GM19395 (cell line): Measurements from ENCODE around the gene CFI.

ENCODE experiments used
- ATAC-seq: cut with Tn5 transposase; IDR thresholded peaks from one replicate; pipeline ENCODE4 v1.9.1; 2021; ENCODE audit warnings: mild to moderate bottlenecking, moderate library complexity; ENCODE audit not compliant: unreplicated experiment

CFI gene

DNA sequence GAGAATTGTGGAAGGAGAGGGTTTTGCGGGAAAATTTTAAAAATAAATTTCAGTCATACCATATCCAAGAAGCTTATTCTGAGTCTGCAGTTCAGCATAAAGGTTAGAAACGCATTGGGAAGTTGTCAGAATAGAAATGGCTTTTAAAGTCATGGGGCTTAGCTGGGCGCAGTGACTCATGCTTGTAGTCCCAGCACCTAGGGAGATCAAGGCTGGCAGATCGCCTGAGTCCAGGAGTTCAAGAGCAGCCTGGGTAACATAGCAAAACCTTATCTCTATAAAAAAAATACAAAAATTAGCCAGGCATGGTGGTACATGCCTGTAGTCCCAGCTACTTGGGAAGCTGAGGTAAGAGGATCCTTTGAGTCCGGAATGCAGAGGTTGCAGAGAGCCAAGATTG lies 68.1 kb downstream of the CFI start:
- ATAC-seq = no peak

DNA sequence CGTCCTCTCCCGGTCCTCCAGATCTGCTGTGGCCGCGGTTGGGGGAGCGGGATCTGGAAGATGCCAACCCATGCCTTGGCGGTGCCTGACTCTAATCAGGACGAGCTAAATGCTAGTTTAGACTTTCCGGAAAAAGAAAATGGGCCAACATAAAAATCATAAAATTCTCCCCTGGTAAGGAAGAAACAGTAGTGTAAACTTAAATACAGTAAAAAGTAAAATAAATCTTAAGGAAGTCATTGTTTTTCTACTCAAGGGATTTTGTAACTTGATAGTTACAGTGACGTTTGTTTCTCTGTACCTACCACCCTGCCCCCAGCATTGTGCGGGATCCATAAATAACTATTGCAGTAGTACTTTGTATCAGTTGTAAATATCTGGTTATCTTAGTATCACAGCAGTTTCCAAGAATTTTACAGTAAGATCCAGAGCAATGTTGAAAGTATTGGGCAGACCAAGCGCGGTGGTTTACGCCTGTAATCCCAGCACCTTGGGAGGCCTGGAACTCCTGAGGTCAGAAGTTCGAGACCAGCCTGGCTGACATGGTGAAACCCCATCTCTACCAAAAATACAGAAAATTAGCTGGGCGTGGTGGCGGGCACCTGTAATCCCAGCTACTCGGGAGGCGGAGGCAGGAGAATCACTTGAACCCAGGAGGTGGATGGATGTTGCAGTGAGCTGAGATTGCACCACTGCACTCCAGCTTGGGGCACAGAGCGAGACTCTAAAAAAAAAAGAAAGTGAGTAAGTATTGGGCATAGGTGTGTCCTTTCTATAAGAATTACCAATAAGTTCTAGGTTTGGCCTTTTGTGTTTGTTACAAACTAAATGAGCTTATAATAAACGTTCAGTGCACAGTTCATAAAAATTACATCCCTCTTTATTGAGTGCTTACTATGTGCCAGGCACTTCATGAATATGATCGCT lies 70.9 kb downstream of the CFI start:
- no peak for ATAC-seq

GRCh38 chr4:109729718-109730618 lies 71.8 kb downstream of the CFI start, which contains the start of gene PLA2G12A:
TSS of gene PLA2G12A (minus strand) at chr4:109730070. CDS start at chr4:109729809, 261 bp downstream.
- peak; percentile 83 for ATAC-seq

DNA sequence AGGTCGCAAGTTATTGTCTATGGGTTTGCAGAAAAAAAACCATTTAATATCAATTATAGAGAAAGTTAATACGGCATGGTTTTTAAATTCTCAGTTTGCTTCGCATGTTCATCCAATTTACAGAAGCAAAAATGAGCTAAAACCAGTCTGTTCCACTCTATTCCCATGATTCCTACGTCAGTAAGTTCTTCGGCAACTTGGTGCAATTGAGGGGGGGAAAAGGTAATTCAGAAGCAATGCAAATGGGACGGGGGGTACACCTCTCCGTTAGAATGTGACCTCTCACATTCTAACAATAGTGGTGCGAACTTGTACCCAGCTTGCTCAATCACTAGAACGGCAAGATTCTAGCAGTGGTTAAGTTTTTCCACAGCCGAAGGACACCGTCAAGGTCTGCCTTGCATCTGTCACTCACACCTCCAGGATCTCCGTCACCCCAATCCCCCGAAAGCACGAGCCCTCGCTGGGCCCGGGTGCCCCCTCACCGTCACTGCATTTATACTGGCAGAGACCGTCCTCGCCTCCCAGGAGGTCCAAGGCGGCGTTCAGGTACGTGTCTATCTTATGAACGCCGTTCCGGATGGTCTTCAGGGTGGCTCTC lies 72.6 kb downstream of the CFI start:
- no peak for ATAC-seq

DNA sequence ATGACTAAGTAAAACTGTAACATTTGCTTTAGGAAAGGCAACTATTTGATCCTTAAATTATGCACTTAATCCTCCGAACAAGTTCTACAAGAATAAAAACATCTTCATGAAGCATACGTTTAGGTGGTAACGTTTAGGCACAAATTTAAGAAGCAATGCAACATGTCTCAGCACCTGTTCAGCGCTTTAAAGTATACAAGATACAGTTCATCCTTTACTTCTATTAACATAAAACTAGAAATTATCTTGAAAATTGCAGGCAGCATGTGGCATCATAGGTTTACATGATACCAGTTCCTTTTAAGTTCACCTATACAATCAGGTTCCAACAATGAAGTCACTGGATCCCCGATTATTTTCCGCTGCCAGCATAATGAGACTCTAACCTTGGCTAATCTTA lies 73.4 kb downstream of the CFI start:
- no peak for ATAC-seq

GRCh38 chr4:109723110-109723509 lies 78.7 kb downstream of the CFI start:
- no peak for ATAC-seq

- no peak for ATAC-seq
These were observed 79.4 kb downstream of the CFI start for GRCh38 chr4:109722357-109722756.

GRCh38 chr4:109721033-109721432 lies 80.8 kb downstream of the CFI start:
- no peak for ATAC-seq

- no peak for ATAC-seq
These were observed 82.2 kb downstream of the CFI start for GRCh38 chr4:109719604-109720003.

DNA sequence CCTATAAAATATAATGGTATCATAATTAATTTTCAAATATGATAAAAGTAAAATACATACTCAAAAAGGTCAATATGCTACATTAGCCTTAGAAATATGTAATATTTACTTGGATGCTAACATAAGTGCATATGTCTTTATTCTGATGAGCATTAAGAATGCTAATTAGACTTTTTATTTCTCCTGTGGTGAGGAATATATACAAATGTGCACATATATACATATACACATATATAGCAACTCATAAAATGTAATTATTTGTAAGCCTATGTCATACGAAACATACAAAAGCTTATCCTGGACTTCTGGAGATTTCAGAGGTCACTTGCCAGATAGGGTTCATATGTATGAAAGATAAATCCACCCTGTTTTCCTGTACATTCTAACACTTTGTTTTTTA lies 83.0 kb downstream of the CFI start:
- no peak for ATAC-seq

DNA sequence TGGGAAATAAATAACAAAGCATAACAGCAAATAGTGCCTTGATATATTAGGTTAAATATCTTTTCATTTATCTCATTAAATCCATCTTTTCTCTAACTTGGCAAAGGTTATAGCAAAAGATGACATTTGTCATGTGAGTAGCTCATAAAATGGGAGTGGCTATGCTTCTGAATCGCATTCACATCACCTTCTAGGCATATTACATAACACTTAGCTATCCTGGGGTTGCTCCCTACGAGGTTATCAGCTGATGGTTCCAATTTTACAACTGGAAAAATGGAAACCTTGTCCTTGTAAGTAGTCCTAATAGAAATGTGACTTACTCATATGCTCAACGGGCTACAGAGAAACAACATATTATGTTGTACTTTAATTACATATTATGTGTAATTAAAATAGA lies 88.3 kb downstream of the CFI start:
- ATAC-seq = no peak

DNA sequence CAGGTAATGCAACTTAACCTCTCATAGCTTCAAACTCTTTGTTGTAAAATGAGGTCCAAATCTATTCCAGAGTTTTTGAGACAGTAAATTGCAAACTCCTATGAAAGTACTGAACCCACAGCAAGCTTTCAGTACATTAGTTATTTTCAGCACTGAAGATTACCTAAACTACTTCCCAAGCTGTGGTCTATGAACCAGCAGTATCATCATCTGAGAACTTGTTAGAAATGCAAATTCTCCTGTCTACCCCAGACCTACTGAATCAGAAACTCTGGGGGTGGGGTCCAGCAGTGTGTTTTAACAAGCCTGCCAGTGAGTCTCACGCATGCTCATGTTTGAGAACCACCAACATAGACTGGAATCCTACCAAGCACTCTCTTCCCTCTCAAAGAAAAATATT lies 92.8 kb downstream of the CFI start:
- ATAC-seq = peak; percentile 98

DNA sequence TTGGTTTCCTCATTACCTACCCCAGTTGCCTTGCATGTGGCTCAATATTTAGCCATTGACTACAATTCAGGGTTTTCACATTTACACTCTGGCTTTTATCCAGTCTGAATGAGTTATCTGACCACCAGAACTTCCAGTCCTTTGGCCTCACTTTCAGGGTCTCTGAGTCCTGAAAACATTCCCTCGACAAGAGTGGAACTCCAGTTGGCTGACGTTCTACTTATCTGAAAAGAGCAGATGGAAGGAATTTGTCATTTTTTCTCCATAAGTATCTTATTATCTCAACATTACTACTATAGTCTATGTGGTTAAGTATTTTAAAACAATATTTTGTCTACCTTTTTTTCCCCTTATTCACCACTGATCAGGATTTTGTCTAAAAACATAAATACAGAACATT lies 93.4 kb downstream of the CFI start:
- no peak for ATAC-seq

- ATAC-seq = no peak
These were observed 98.0 kb downstream of the CFI start for GRCh38 chr4:109703664-109704361.

- ATAC-seq = peak; percentile 71
These were observed 98.7 kb downstream of the CFI start, which contains the start of gene CASP6 for GRCh38 chr4:109702950-109703663. TSS of gene CASP6 (minus strand) at chr4:109703445. CDS start at chr4:109703395, 50 bp downstream.

DNA sequence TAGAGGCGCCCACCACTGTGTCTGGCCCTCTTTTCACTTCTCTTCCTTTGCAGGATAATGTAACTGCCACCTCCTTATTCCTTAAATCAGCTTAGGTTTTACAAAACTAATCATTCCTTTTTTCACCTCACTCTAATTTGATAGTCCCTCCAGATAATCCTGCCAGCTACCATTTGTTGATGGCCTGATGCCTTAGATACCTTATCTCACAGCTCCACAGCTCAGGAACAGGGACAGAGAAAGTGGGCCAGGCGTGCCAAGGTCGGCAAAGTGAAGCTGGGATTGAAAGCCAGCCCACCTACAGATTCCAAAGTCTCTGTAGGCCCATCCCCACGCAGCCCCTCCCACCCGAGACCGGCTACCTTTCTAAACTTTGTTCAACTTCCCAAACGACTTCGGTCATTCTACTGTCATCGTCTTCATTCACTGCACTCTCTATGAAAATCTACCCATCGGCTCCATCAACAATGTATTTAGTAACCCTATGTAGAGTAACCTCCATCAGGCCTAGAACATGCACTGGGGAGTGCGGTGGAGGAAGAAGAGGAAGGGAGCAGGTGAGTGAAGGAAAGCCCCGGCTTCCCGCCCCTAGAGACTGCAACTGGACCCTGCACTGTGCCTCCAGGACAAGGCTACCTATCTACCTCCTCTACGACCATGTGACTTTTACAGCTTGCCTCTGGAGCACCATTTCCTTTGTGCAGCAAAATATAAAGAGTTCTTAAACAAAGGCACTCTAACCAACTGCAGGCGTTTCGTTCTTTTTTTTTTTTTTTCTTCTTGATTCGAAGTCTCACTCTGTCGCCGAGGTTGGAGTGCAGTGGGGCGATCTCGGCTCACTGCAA lies 100.0 kb downstream of the CFI start:
- peak; percentile 6 for ATAC-seq

DNA sequence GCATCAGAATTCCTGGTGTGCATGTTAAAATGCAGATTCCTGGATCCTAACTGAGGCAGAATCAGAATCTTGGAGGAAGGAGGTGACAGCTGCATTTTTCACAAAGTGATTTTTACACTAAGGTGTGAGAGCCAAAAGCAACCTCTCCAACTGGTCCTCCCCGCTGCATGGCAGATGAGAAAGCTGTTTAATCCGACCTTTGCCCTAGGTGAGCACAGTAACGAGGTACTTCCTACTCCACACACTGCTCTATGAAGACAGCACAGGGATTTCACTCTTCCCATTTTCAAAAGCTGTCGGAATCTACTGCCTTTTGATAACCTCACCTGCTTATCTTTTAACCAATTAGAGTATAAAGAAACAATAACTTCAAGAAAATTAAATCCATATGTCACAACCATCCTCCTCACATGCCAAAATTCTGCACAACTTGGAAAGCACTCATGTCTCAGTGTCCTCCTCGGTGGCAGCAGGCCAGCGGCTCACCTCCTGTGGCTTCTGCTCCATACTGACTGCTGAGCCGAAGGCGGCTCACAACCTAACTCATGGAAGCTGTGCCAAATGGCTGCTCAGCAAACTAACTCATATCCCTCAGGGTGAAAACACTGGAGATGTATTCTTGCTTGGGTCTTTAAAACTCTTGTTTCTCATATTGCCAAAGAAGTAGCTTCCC lies 102.1 kb downstream of the CFI start:
- no peak for ATAC-seq

- no peak for ATAC-seq
These were observed 103.1 kb downstream of the CFI start for GRCh38 chr4:109698656-109699055.
